ENCODE results near the gene ACOXL. TPM values are rescaled to one million over a fixed set of nuclear protein-coding genes. Genes with fewer than 3 reads are reported as not detected.

The ACOXL gene
- total and polyA plus RNA-seq, 10 of the 15 experiments (the other 5 are each of a cell fraction or from before 2014, with no cell fraction given) = 0.05 to 1.3 (median 0.71) TPM

DNA sequence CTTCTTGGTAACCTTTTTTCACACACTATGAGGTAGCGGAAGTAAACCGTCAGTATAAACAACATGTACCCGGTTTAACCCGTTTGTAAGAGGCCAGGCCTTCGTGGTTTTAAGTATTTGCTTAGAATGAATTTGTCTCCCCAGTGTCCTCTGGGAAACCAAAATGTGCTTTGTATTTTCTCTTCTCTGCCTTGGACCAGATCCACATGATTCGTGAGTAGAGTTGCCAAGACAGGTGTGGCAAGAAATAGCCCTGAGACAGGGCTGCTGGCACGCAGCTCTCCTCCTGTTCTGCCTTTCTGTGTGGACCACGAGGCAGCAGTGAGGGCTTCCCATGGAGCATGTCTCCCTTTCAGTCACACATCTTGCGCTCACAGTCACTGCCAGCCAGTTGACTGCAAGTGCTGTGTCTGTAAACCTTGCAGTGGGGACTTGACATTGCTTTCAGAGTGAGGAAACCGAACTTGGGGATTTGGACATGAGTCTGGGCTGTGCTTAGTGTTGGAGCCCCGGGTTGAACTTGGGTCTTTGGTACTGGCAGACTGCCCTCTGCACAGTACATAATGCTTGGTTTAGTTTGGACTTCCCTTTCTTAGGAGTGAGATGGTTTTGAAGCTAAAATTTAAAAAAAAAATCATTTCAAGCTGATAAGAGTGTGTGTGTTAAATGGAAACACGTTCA lies 407.4 kb downstream of the ACOXL start:
- 78% methylated on average over 12 of the region's 12 CpGs for WGBS (ENCODE audit: insufficient coverage, insufficient replicate concordance, low lambda C conversion rate, missing lambda C conversion rate)
- no peak; the same call in 2 of the 3 replicates for ATAC-seq
- no peak overlapping the region for H3K9ac ChIP-seq (ENCODE audit: control insufficient read depth, insufficient read depth, low read length)
- H3K36me3 ChIP-seq (ENCODE audit: control insufficient read depth in 2 of 2, insufficient read depth in 2 of 2, low read length in 1 of 2) = peaks cover 0 to 12% of the 10 kb centered on the region in 2 experiments; a peak in 2 of 4 replicates
- H4K20me1 ChIP-seq (ENCODE audit: control insufficient read depth, insufficient read depth) = peaks cover 10% of the 10 kb centered on the region
- ChIA-PET RAD21 (ENCODE audit: unreplicated experiment) (no interaction called here), CTCF (no interaction called here), SMC1A (ENCODE audit: uncharacterized antibody, unreplicated experiment) (interaction anchor here (0.8 kb wide), 1 partner anchor 18 kb away, joined by 3 read pairs; no protein-coding TSS in a partner anchor), POLR2A (no interaction called here)
- H3K27ac ChIP-seq (ENCODE audit: control insufficient read depth, insufficient read depth) = no peak overlapping the region
- H3K4me1 ChIP-seq (ENCODE audit: control insufficient read depth, insufficient read depth, low read length) = peaks cover 1% of the 10 kb centered on the region
- no peak for TF ChIP-seq ZZZ3 (IDR thresholded peaks at IDR 0.05; ENCODE audit: control insufficient read depth, insufficient read length, low read depth)
- no peak for TF ChIP-seq PAX5 (IDR thresholded peaks at IDR 0.05; ENCODE audit: borderline replicate concordance, low read depth, low read length)
- no peak for TF ChIP-seq BCL11A (IDR thresholded peaks at IDR 0.05; ENCODE audit: low read depth, low read length)
- no peak for FAIRE-seq
- H3K27me3 ChIP-seq (replicated peaks in 1 of 2; ENCODE audit: control insufficient read depth in 2 of 2, insufficient read depth in 2 of 2, low read length in 1 of 2) = no peaks in the 10 kb centered on the region; a peak in 2 of 4 replicates
- DNase-seq (ENCODE audit: low read depth, low spot score) = no peak
- no TSS peak for BruUV-seq (replicated peaks)
- H3K4me3 ChIP-seq = no peak overlapping the region
- H3K79me2 ChIP-seq (ENCODE audit: control insufficient read depth, insufficient read depth, low read length) = 0 out of 2 replicates have a peak, but pooled peaks cover under 1% of the 10 kb centered on the region
- H3K9me3 ChIP-seq (replicated peaks; ENCODE audit: control insufficient read depth, insufficient read depth, low read length) = no peaks in the 10 kb centered on the region; the same call in 2 of the 3 replicates
- in situ Hi-C loops (cut with MboI) = no loop called here
- H2AFZ ChIP-seq (ENCODE audit: control insufficient read depth, low read depth, low read length) = no peak overlapping the region
- H3K4me2 ChIP-seq (ENCODE audit: control insufficient read depth, insufficient read depth) = no peak overlapping the region
- intact Hi-C loops (cut with micrococcal nuclease; ENCODE audit: unreplicated experiment) = no loop called here

DNA sequence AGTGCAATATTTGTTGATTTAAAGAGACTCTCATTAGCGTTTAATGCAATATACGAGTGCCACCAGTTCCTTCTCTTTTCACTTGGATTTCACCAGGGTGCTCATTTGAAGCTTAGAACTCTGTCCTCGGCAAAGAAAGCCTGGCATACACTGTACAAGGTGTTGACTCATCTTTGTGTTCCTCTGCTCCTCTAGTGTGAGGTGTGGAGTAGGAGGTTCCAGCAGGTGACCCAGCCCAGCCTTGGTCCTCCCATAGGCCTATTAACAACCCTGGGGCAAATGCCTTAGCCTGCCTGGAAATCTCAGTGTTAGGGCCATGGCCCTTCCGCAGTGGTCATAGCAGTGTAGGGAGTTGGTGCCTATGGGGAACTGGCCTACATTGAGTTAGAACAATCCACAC lies 408.4 kb downstream of the ACOXL start:
- no peak overlapping the region for H2AFZ ChIP-seq (ENCODE audit: control insufficient read depth, low read depth, low read length)
- ChIA-PET RAD21 (ENCODE audit: unreplicated experiment) (no interaction called here), POLR2A (no interaction called here), CTCF (no interaction called here), SMC1A (ENCODE audit: uncharacterized antibody, unreplicated experiment) (interaction anchor here (0.8 kb wide), 1 partner anchor 17 kb away, joined by 3 read pairs; no protein-coding TSS in a partner anchor)
- no peak overlapping the region for H3K9ac ChIP-seq (ENCODE audit: control insufficient read depth, insufficient read depth, low read length)
- H3K4me1 ChIP-seq (ENCODE audit: control insufficient read depth, insufficient read depth, low read length) = peaks cover 6% of the 10 kb centered on the region
- 83% methylated on average over 4 of the region's 4 CpGs for WGBS (ENCODE audit: insufficient coverage, insufficient replicate concordance, low lambda C conversion rate, missing lambda C conversion rate)
- peaks cover 0 to 10% of the 10 kb centered on the region in 2 experiments; a peak in 2 of 4 replicates for H3K36me3 ChIP-seq (ENCODE audit: control insufficient read depth in 2 of 2, insufficient read depth in 2 of 2, low read length in 1 of 2)
- no peak overlapping the region for H3K27ac ChIP-seq (ENCODE audit: control insufficient read depth, insufficient read depth)
- no TSS peak for BruUV-seq (replicated peaks)
- no peak for FAIRE-seq
- peaks cover 9% of the 10 kb centered on the region for H4K20me1 ChIP-seq (ENCODE audit: control insufficient read depth, insufficient read depth)
- intact Hi-C loops (cut with micrococcal nuclease; ENCODE audit: unreplicated experiment) (no loop called here), in situ Hi-C loops (cut with MboI) (no loop called here)
- no peak for ATAC-seq
- no peaks in the 10 kb centered on the region for H3K79me2 ChIP-seq (ENCODE audit: control insufficient read depth, insufficient read depth, low read length)
- H3K9me3 ChIP-seq (replicated peaks; ENCODE audit: control insufficient read depth, insufficient read depth, low read length) = no peaks in the 10 kb centered on the region; the same call in 2 of the 3 replicates
- H3K27me3 ChIP-seq (replicated peaks in 1 of 2; ENCODE audit: control insufficient read depth in 2 of 2, insufficient read depth in 2 of 2, low read length in 1 of 2) = no peaks in the 10 kb centered on the region; a peak in 2 of 4 replicates
- no peak for DNase-seq (ENCODE audit: low read depth, low spot score)
- no peak overlapping the region for H3K4me3 ChIP-seq
- H3K4me2 ChIP-seq (ENCODE audit: control insufficient read depth, insufficient read depth) = no peak overlapping the region
- TF ChIP-seq GABPA (IDR thresholded peaks at IDR 0.05; ENCODE audit: low read depth) = no peak
- TF ChIP-seq STAT1 (conservative IDR thresholded peaks at IDR 0.05) = no peak
- TF ChIP-seq, protein P1, sequence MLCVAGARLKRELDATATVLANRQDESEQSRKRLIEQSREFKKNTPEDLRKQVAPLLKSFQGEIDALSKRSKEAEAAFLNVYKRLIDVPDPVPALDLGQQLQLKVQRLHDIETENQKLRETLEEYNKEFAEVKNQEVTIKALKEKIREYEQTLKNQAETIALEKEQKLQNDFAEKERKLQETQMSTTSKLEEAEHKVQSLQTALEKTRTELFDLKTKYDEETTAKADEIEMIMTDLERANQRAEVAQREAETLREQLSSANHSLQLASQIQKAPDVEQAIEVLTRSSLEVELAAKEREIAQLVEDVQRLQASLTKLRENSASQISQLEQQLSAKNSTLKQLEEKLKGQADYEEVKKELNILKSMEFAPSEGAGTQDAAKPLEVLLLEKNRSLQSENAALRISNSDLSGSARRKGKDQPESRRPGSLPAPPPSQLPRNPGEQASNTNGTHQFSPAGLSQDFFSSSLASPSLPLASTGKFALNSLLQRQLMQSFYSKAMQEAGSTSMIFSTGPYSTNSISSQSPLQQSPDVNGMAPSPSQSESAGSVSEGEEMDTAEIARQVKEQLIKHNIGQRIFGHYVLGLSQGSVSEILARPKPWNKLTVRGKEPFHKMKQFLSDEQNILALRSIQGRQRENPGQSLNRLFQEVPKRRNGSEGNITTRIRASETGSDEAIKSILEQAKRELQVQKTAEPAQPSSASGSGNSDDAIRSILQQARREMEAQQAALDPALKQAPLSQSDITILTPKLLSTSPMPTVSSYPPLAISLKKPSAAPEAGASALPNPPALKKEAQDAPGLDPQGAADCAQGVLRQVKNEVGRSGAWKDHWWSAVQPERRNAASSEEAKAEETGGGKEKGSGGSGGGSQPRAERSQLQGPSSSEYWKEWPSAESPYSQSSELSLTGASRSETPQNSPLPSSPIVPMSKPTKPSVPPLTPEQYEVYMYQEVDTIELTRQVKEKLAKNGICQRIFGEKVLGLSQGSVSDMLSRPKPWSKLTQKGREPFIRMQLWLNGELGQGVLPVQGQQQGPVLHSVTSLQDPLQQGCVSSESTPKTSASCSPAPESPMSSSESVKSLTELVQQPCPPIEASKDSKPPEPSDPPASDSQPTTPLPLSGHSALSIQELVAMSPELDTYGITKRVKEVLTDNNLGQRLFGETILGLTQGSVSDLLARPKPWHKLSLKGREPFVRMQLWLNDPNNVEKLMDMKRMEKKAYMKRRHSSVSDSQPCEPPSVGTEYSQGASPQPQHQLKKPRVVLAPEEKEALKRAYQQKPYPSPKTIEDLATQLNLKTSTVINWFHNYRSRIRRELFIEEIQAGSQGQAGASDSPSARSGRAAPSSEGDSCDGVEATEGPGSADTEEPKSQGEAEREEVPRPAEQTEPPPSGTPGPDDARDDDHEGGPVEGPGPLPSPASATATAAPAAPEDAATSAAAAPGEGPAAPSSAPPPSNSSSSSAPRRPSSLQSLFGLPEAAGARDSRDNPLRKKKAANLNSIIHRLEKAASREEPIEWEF (IDR thresholded peaks at IDR 0.05; ENCODE audit: insufficient replicate concordance, low read depth, low read length) = no peak
- TF ChIP-seq NR2C2 (IDR thresholded peaks at IDR 0.05; ENCODE audit: borderline replicate concordance, control insufficient read depth, insufficient read length, low read depth) = no peak
- TF ChIP-seq, protein P2, sequence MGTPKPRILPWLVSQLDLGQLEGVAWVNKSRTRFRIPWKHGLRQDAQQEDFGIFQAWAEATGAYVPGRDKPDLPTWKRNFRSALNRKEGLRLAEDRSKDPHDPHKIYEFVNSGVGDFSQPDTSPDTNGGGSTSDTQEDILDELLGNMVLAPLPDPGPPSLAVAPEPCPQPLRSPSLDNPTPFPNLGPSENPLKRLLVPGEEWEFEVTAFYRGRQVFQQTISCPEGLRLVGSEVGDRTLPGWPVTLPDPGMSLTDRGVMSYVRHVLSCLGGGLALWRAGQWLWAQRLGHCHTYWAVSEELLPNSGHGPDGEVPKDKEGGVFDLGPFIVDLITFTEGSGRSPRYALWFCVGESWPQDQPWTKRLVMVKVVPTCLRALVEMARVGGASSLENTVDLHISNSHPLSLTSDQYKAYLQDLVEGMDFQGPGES (IDR thresholded peaks at IDR 0.05) = no peak
- TF ChIP-seq HDGF (IDR thresholded peaks at IDR 0.05) = no peak
- TF ChIP-seq TAF1 (IDR thresholded peaks at IDR 0.05; ENCODE audit: borderline replicate concordance, low read depth, low read length) = no peak
- no peak for TF ChIP-seq EED (IDR thresholded peaks at IDR 0.05; ENCODE audit: low read depth)
- no peak for TF ChIP-seq ZNF217 (IDR thresholded peaks at IDR 0.05)

Measured in GM12878 (cell line).